ENCODE data around the gene TRAM1L1. TPM values are rescaled to one million over a fixed set of nuclear protein-coding genes. Genes with fewer than 3 reads are reported as not detected.

TRAM1L1 gene
- total RNA-seq (2014; rRNA removed; shearing (Covaris generic)), result 0.66 and 1.2 TPM in 2 replicates

- peak; percentile 51 for DNase-seq (ENCODE audit: low read depth)
Observed at GRCh38 chr4:117084866-117085701, at the start of gene TRAM1L1. Gene TRAM1L1, minus strand, starts transcription at chr4:117085576. Its CDS starts 183 bp downstream, at chr4:117085393.

GRCh38 chr4:117134386-117134785 lies 49.0 kb upstream of the TRAM1L1 start:
- DNase-seq (ENCODE audit: low read depth), result peak; percentile 56

GRCh38 chr4:117096886-117097285 lies 11.5 kb upstream of the TRAM1L1 start:
- DNase-seq (ENCODE audit: low read depth), result no peak

- no peak for DNase-seq (ENCODE audit: low read depth)
Observed at GRCh38 chr4:117096462-117096861, 11.1 kb upstream of the TRAM1L1 start.

GRCh38 chr4:117093571-117093970 lies 8.2 kb upstream of the TRAM1L1 start:
- peak; percentile 4 for DNase-seq (ENCODE audit: low read depth)

- DNase-seq (ENCODE audit: low read depth), result no peak
Observed at GRCh38 chr4:117077760-117078159, 7.6 kb downstream of the TRAM1L1 start.

GRCh38 chr4:117068120-117068519 lies 17.3 kb downstream of the TRAM1L1 start:
- DNase-seq (ENCODE audit: low read depth), result no peak

- DNase-seq (ENCODE audit: low read depth), result peak; percentile 20
Observed at GRCh38 chr4:117063961-117064696, 21.2 kb downstream of the TRAM1L1 start.

GRCh38 chr4:117042962-117043361 lies 42.4 kb downstream of the TRAM1L1 start:
- no peak for DNase-seq (ENCODE audit: low read depth)
